ENCODE measurements around the gene CCDC89. TPM values are rescaled to one million over a fixed set of nuclear protein-coding genes. Genes with fewer than 3 reads are reported as not detected.
A peak's percentile ranks its signal among the peaks of the same experiment; 100 is the strongest.

CCDC89 gene
- 1 to 10 TPM in 3 of 4 donors, under 1 TPM in 1; 0.44 to 4.1 (median 2.2) TPM for total RNA-seq

DNA sequence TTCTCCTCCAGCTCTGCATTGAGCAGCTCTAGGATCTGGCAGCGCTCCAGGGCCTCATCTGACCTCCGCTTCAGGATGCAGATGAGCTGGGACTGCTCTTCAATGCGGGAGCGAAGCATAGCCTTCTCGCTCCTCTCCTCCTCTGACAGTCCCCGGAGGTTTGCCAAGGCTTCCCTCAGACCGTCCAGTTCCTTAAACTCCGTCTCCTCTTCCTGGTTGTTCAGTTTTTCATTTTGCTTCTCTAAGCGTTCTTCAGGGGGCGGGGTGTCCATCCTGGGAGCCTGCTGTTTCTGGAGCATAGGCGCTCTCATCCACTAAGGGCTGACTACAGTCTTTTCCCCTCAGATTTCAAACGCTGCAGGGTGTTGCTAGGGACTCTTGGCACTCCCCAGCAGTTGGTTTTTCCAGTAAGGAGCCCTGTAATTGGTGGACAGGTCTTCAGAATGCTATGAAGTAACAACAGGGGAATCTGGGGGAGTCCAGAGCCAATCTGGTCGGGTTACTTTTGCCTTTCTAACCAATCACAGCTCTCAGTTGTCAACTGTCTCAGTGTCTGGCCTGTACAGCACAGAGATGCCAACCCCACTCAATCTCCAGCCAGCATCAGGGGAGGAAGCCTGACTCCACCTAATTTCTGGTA lies at the start of gene CCDC89:
Gene CCDC89 (minus strand): TSS at position 376 of the 640 bp plus-strand sequence. CDS start 65 bp downstream, at position 311.
- Histone ChIP-seq H3K27ac (peak within 1 kb of the TSS; percentile 10 to 75 (median 64)), H3K9me3 (no peaks in the 10 kb centered on the region), H3K36me3 (no peaks in the 10 kb centered on the region), H3K4me1 (peaks cover 0 to 29% (median 0%) of the 10 kb centered on the region in 4 donors), H3K4me3 (peak within 1 kb of the TSS; percentile 21 to 47 (median 32)), H3K27me3 (no peaks in the 10 kb centered on the region)
- WGBS, 2 donors, result 46 to 56% methylated on average over 13 of the region's 13 CpGs
- peak in 1 of 2 donors; percentile 16 for TF ChIP-seq POLR2A (IDR thresholded peaks at IDR 0.05)
- TF ChIP-seq EP300 (IDR thresholded peaks at IDR 0.05), result peak in 1 of 2 donors; percentile 41
- TF ChIP-seq, protein P1, sequence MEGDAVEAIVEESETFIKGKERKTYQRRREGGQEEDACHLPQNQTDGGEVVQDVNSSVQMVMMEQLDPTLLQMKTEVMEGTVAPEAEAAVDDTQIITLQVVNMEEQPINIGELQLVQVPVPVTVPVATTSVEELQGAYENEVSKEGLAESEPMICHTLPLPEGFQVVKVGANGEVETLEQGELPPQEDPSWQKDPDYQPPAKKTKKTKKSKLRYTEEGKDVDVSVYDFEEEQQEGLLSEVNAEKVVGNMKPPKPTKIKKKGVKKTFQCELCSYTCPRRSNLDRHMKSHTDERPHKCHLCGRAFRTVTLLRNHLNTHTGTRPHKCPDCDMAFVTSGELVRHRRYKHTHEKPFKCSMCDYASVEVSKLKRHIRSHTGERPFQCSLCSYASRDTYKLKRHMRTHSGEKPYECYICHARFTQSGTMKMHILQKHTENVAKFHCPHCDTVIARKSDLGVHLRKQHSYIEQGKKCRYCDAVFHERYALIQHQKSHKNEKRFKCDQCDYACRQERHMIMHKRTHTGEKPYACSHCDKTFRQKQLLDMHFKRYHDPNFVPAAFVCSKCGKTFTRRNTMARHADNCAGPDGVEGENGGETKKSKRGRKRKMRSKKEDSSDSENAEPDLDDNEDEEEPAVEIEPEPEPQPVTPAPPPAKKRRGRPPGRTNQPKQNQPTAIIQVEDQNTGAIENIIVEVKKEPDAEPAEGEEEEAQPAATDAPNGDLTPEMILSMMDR (IDR thresholded peaks at IDR 0.05), result peak in 1 of 5 experiments; percentile 19
- DNase-seq (ENCODE audit: low spot score in 2 of 2), result peak; percentile 46 to 70

DNA sequence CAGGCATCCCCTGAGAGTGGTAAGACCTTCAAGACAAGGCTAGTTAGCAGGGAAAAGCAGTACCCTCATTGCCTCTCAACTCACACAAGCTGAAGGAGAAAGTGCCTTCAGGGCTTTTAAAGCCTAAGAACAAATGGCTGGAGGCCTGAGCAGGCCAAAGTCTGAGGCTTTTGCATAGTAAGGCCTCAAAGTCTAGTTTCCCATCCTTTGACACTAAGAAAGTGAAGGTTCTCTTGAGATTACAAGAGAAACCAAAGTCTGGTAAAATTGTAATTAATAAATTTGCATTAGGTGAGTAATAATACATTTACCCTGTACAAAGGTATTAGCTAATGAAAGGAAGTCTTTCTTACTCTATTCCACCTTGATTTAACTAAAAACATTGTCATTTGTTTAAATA lies 47.0 kb upstream of the CCDC89 start:
- TF ChIP-seq EP300 (IDR thresholded peaks at IDR 0.05) (no peak), POLR2A (IDR thresholded peaks at IDR 0.05) (no peak)
- TF ChIP-seq, protein P1 (IDR thresholded peaks at IDR 0.05), result no peak
- Histone ChIP-seq H3K4me1 (no peaks in the 10 kb centered on the region), H3K27me3 (no peaks in the 10 kb centered on the region), H3K27ac (no peak overlapping the region), H3K9me3 (no peaks in the 10 kb centered on the region), H3K4me3 (no peak overlapping the region), H3K36me3 (no peaks in the 10 kb centered on the region)
- DNase-seq (ENCODE audit: low spot score in 2 of 2), result no peak

DNA sequence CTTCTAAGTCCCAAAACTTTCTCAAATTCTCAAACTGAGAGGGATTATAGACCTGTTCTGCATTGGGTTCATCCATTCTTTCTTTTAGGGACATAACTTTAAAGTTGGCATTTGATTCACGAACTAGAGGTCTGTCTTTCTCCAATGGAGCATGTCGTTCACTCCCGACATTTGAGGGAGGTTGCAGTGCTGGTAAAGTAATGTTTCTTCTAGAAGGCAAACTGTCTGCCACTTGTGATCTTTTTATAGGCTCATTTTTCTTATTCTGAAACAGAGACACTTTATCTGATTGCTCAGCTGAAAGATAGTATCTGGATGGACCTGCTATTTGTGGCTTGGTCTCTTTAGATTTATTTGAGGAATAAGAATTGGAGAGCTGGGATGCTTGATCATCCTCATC lies 40.4 kb upstream of the CCDC89 start:
- H3K27me3 ChIP-seq, result no peaks in the 10 kb centered on the region
- H3K9me3 ChIP-seq, result no peaks in the 10 kb centered on the region
- no peaks in the 10 kb centered on the region for H3K4me1 ChIP-seq
- no peak overlapping the region for H3K4me3 ChIP-seq
- H3K27ac ChIP-seq, result no peak overlapping the region
- no peaks in the 10 kb centered on the region for H3K36me3 ChIP-seq
- 91 to 93% methylated on average over 3 of the region's 3 CpGs for WGBS, 2 donors
- TF ChIP-seq, protein P1 (IDR thresholded peaks at IDR 0.05), result no peak
- TF ChIP-seq EP300 (IDR thresholded peaks at IDR 0.05) (no peak), POLR2A (IDR thresholded peaks at IDR 0.05) (no peak)
- no peak for DNase-seq (ENCODE audit: low spot score in 2 of 2)

DNA sequence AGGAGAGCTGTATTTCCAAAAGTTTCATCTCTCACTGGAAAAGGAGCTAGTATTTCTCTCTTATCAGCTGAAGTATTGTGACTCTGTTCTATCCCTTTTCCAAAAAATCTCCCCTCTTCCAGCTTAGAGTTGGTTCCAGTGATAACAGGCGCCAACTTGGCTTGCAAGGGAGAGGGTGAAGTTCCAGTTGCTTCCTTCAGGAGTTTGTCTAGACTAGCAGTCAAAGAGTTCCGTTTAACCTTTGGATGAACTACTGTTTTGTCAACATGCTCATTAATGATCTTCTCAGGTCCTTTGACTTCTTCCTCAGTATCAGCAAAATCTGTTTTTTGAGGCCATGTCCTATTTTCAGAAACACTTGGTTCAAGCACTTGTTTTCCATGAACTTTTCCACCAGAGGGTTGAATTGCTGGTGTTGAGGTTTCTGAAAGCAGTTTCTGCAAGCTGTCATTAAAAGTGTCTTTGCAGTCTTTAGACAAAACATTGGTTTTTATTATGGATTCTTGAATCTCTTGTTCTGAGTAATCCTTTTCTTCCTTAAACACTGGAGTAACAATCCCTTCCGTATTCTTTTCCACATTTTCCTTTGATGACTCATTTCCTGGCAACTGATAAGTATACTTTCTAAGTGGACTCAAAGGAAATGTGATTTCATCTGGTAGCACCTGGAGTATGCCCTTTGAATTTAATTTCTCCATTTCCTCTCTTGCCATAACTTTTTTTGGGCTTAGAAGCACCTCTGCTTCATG lies 39.7 kb upstream of the CCDC89 start:
- no peak for DNase-seq (ENCODE audit: low spot score in 2 of 2)
- no peak overlapping the region for H3K4me3 ChIP-seq
- H3K36me3 ChIP-seq, result no peaks in the 10 kb centered on the region
- no peaks in the 10 kb centered on the region for H3K27me3 ChIP-seq
- TF ChIP-seq EP300 (IDR thresholded peaks at IDR 0.05) (no peak), POLR2A (IDR thresholded peaks at IDR 0.05) (no peak)
- TF ChIP-seq, protein P1 (IDR thresholded peaks at IDR 0.05), result no peak
- H3K9me3 ChIP-seq, result no peaks in the 10 kb centered on the region
- no peaks in the 10 kb centered on the region for H3K4me1 ChIP-seq
- 62 to 63% methylated on average over 3 of the region's 3 CpGs for WGBS, 2 donors
- H3K27ac ChIP-seq, result no peak overlapping the region

Data from tibial nerve (tissue), 4 donors.